Suprapubic skin (tissue), 4 donors: ENCODE results near the gene CES4A.

Experiments
- CTCF ChIP-seq, 2 donors: fragments of 200-600 bp in 1 of 2; fragments of 450-650 bp in 1 of 2; sonication (generic) in 1 of 2; IDR thresholded peaks; one replicate each; pipeline ENCODE4 v1.5.1; 2016 to 2019; ENCODE audit warnings: antibody characterized with exemption in 2 of 2, mild to moderate bottlenecking in 1 of 2, moderate library complexity in 1 of 2
- EP300 ChIP-seq: sonication (generic); formaldehyde crosslinking; IDR thresholded peaks from one replicate; pipeline ENCODE4 v1.6.1; 2017; ENCODE audit warnings: antibody characterized with exemption
- POLR2AphosphoS5 ChIP-seq, 3 donors: sonication (generic); formaldehyde crosslinking; IDR thresholded peaks; one replicate each; pipeline ENCODE4 v1.6.1; 2017; ENCODE audit warnings: antibody characterized with exemption in 3 of 3

DNA sequence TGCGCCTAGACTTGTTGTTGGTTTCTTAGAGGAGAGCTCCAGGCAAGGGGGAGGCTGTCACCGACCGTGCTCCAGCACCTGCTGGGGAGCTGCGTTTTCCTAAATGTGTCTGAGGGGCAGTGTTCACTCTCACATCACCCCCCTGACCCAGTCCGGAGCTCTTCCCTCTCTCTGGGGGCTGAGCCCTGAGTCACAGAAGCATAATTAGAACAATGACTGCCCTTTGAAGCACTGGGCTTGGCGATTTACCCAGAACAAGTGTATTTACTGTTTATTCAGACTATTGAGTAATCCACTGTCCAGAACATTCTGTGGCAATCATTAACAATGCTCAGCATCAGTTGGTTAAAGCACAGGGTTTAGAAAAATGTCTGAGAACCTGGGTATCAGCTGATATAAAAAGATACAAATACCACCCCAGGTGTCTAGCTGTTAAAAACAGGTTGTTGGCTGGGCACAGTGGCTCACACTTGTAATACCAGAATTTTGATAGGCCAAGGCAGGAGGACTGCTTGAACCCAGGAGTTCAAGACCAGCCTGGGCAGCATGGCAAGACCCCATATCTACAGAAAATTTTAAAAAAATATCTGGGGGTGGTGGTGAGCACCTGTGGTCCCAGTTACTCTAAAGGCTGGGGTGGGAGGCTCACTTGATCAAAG is 8.1 kb downstream of the CES4A start:
- TF ChIP-seq CTCF (IDR thresholded peaks at IDR 0.05) (no peak), POLR2AphosphoS5 (IDR thresholded peaks at IDR 0.05) (no peak), EP300 (no peak)
